MM.1S (cell line): ENCODE measurements around the gene DLAT.

ENCODE experiments used
- DNase-seq: peaks from one replicate; pipeline ENCODE4 v3.0.0-alpha.2; 2015
- H2AFZ ChIP-seq: fragments of 300-600 bp; sonication (generic); 2 replicates; pipeline ENCODE4 v1.6.0; 2016; ENCODE audit warnings: antibody characterized with exemption, low read length
- H3F3A ChIP-seq: fragments of 300-600 bp; sonication (generic); 2 replicates; pipeline ENCODE4 v1.6.1; 2016; ENCODE audit warnings: mild to moderate bottlenecking, antibody characterized with exemption, low read length, moderate library complexity, mixed read lengths; ENCODE audit not compliant: insufficient read depth
- H3K27ac ChIP-seq: fragments of 300-600 bp; sonication (generic); 2 replicates; pipeline ENCODE4 v1.5.1; 2016; ENCODE audit warnings: mild to moderate bottlenecking, low read length
- H3K27me3 ChIP-seq: fragments of 300-600 bp; sonication (generic); replicated peaks from 2 replicates; pipeline ENCODE4 v1.6.0; 2016; ENCODE audit warnings: low read length; ENCODE audit not compliant: insufficient read depth
- H3K36me3 ChIP-seq: fragments of 300-600 bp; sonication (generic); replicated peaks from 2 replicates; pipeline ENCODE4 v1.6.1; 2016; ENCODE audit warnings: mild to moderate bottlenecking, low read length, mixed read lengths; ENCODE audit not compliant: insufficient read depth
- H3K4me1 ChIP-seq: fragments of 300-600 bp; sonication (generic); 2 replicates; pipeline ENCODE4 v1.6.1; 2016; ENCODE audit warnings: low read length, mixed read lengths
- H3K4me2 ChIP-seq: fragments of 300-600 bp; sonication (generic); 2 replicates; pipeline ENCODE4 v1.6.0; 2016; ENCODE audit warnings: low read depth, low read length
- H3K4me3 ChIP-seq: fragments of 300-600 bp; sonication (generic); 2 replicates; pipeline ENCODE4 v1.5.1; 2016; ENCODE audit warnings: low read length, mixed read lengths
- H3K79me2 ChIP-seq: fragments of 300-600 bp; sonication (generic); 2 replicates; pipeline ENCODE4 v1.6.1; 2016; ENCODE audit warnings: mixed run types, low read length, mixed read lengths
- H3K9ac ChIP-seq: fragments of 300-600 bp; sonication (generic); 2 replicates; pipeline ENCODE4 v1.6.1; 2016; ENCODE audit warnings: low read length, mixed read lengths
- H3K9me2 ChIP-seq: fragments of 300-600 bp; sonication (generic); replicated peaks from 2 replicates; pipeline ENCODE4 v1.6.1; 2016; ENCODE audit warnings: mild to moderate bottlenecking, low read length, mixed read lengths; ENCODE audit not compliant: insufficient read depth
- H3K9me3 ChIP-seq: fragments of 300-600 bp; sonication (generic); replicated peaks from 2 replicates; pipeline ENCODE4 v1.6.1; 2016; ENCODE audit warnings: mild to moderate bottlenecking, low read length, mixed read lengths; ENCODE audit not compliant: insufficient read depth
- H4K20me1 ChIP-seq: fragments of 300-600 bp; sonication (generic); 2 replicates; pipeline ENCODE4 v1.6.1; 2016; ENCODE audit warnings: mild to moderate bottlenecking, low read length, moderate library complexity, mixed read lengths; ENCODE audit not compliant: insufficient read depth
- CTCF ChIP-seq: fragments of 300-600 bp; sonication (generic); IDR thresholded peaks from 2 replicates; pipeline ENCODE4 v1.5.1; 2016; ENCODE audit warnings: antibody characterized with exemption, low read length, mixed read lengths
- EZH2 ChIP-seq: fragments of 300-600 bp; sonication (generic); optimal IDR thresholded peaks from 2 replicates; pipeline ENCODE3; 2017; ENCODE audit warnings: low read depth, mild to moderate bottlenecking, antibody characterized with exemption, low read length, mixed read lengths
- EZH2phosphoT487 ChIP-seq: fragments of 300-600 bp; sonication (generic); IDR thresholded peaks from 2 replicates; pipeline ENCODE4 v1.6.1; 2018; ENCODE audit warnings: antibody characterized with exemption, low read length

The DLAT gene

GRCh38 chr11:112013497-112014164, 11.6 kb upstream of the DLAT start:
- Histone ChIP-seq H2AFZ (no peak overlapping the region), H3K79me2 (no peaks in the 10 kb centered on the region), H3K4me1 (no peaks in the 10 kb centered on the region), H3K36me3 (no peaks in the 10 kb centered on the region), H3K9ac (no peak overlapping the region), H4K20me1 (no peaks in the 10 kb centered on the region), H3K4me3 (no peak overlapping the region), H3K27me3 (no peaks in the 10 kb centered on the region), H3K27ac (no peak overlapping the region), H3F3A (0 out of 2 replicates have a peak, but pooled peaks cover 3% of the 10 kb centered on the region), H3K4me2 (no peak overlapping the region), H3K9me2 (no peaks in the 10 kb centered on the region), H3K9me3 (no peaks in the 10 kb centered on the region)
- TF ChIP-seq EZH2 (no peak), EZH2phosphoT487 (no peak), CTCF (no peak)
- DNase-seq: no peak

DNA sequence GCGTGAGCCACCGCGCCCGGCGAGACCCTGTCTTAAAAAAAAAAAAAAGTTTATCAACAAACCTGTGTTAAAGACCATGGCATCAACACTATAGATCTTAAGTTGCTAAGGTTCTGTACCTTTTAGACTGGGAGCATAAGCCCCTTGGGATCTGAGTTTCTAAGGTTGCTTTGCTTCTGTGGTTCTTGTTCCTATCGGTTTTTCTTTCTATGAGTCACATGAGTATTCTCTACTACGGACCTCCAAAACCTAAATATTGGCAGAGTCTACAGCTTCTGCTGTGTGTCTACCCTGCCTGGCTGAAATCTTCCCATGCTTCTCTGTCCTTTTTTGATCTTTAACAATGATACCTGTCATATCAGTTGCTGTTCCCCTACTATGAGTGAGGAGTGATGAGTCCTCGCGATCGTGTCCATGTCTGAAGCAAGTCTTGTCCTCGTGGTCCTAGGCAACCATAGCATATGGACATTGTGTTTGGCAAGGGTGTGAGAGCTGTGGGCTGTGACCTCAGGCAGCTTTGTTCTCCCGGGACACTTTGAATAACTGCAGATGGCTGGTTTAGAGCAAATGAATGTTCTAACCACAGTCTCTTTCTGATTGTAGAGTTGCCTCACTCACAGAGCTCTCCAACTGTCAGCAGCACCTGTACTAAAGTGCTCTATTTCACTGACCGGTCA, 9.0 kb upstream of the DLAT start:
- Histone ChIP-seq H3K4me2 (peak overlapping the region; percentile 51), H3K79me2 (no peaks in the 10 kb centered on the region), H3K4me3 (peak overlapping the region; percentile 16; the same call in 1 of the 2 replicates), H3K9me2 (no peaks in the 10 kb centered on the region), H3K9me3 (no peaks in the 10 kb centered on the region), H3K27me3 (no peaks in the 10 kb centered on the region), H3F3A (0 out of 2 replicates have a peak, but pooled peaks cover 3% of the 10 kb centered on the region), H4K20me1 (no peaks in the 10 kb centered on the region), H3K4me1 (no peaks in the 10 kb centered on the region), H3K27ac (peak overlapping the region; percentile 67; the same call in 1 of the 2 replicates), H3K9ac (peak overlapping the region; percentile 26; the same call in 1 of the 2 replicates), H2AFZ (peak overlapping the region; percentile 12; the same call in 1 of the 2 replicates), H3K36me3 (no peaks in the 10 kb centered on the region)
- peak; percentile 29 for DNase-seq
- TF ChIP-seq CTCF (no peak), EZH2phosphoT487 (no peak), EZH2 (no peak)

DNA sequence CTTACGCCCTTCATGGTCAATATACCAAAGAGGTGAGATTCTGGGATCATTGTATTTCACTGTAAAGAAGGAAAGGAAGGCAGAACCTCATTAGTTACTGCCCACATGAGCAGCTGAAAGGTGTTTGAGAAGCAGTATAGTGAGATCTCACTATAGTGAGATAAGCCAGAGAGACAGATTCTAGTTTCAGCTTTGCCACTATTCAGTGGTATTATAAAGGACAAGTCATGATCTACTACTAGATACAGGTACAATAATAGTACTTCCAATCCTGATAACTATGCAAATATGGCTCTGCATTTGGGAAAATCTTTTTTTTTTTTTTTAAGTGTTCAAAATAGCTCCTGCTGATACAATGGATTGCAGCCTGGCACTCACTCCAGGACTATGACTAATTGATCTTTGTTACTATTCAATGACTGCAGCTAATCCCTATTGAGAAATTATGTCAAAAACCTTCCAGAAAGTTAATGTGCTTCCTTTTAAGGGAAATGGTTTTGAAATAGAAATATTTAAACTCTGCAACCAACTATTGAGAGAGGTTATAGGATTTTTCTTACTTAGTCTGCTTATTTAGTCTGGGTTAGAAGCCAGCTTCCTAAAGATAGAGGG, 8.3 kb upstream of the DLAT start:
- Histone ChIP-seq H3K36me3 (no peaks in the 10 kb centered on the region), H3K4me2 (peak overlapping the region; percentile 51), H3K27me3 (no peaks in the 10 kb centered on the region), H3K27ac (peak overlapping the region; percentile 67; the same call in 1 of the 2 replicates), H3K9me2 (no peaks in the 10 kb centered on the region), H3F3A (0 out of 2 replicates have a peak, but pooled peaks cover 3% of the 10 kb centered on the region), H3K9ac (peak overlapping the region; percentile 26; the same call in 1 of the 2 replicates), H2AFZ (peak overlapping the region; percentile 12; the same call in 1 of the 2 replicates), H3K9me3 (no peaks in the 10 kb centered on the region), H3K4me1 (no peaks in the 10 kb centered on the region), H3K4me3 (peak overlapping the region; percentile 16; the same call in 1 of the 2 replicates), H3K79me2 (no peaks in the 10 kb centered on the region), H4K20me1 (no peaks in the 10 kb centered on the region)
- no peak for DNase-seq
- TF ChIP-seq EZH2phosphoT487: no peak
- TF ChIP-seq EZH2: no peak
- TF ChIP-seq CTCF: no peak
